K562 (cell line): ENCODE results near the gene RPL7A. TPM values are rescaled to one million over a fixed set of nuclear protein-coding genes. Genes with fewer than 3 reads are reported as not detected.

Experiments
- BRCA1 ChIP-seq, 2 experiments: fragments of 450-650 bp in 1 of 2; sonication (generic) in 1 of 2; formaldehyde crosslinking in 1 of 2; IDR thresholded peaks; 2 replicates each; pipeline versions ENCODE4 v1.5.0 to v1.6.1; 2017 to 2020; ENCODE audit warnings: mild to moderate bottlenecking in 1 of 2, missing genetic modification reagents in 1 of 2
- CBX8 ChIP-seq: fragments of 200-600 bp; sonication (generic); IDR thresholded peaks from 2 replicates; pipeline ENCODE4 v1.6.1; 2012; ENCODE audit warnings: borderline replicate concordance, mixed run types, low read depth, mild to moderate bottlenecking, moderate library complexity, mixed read lengths, low read length, control low read depth, inconsistent platforms; ENCODE audit not compliant: poor library complexity, severe bottlenecking; ENCODE audit errors: extremely low read depth
- CEBPB ChIP-seq: fragments of 450-650 bp; IDR thresholded peaks from 2 replicates; pipeline ENCODE4 v1.6.1; 2016; ENCODE audit warnings: missing genetic modification characterization, missing compliant biosample characterization
- CHCHD3 ChIP-seq: fragments of 250-450 bp; sonication (Bioruptor Pico); IDR thresholded peaks from 2 replicates; pipeline ENCODE4 v2.1.2; 2022; ENCODE audit warnings: mild to moderate bottlenecking
- CREB1 ChIP-seq, 2 experiments: sonication (generic) in 1 of 2; formaldehyde crosslinking in 1 of 2; IDR thresholded peaks; 2 replicates each; pipeline versions ENCODE4 v1.6.1 to v1.8.0; 2012 to 2022; ENCODE audit warnings: inconsistent platforms in 1 of 2, mild to moderate bottlenecking in 1 of 2, missing genetic modification reagents in 1 of 2, moderate library complexity in 1 of 2
- GABPA ChIP-seq: fragments of 200-800 bp; sonication (Bioruptor generic); conservative IDR thresholded peaks from 2 replicates; pipeline ENCODE4 v1.6.1; 2016; ENCODE audit warnings: low read depth, missing genetic modification characterization, missing compliant biosample characterization
- HMBOX1 ChIP-seq: sonication (generic); IDR thresholded peaks from 2 replicates; pipeline ENCODE4 v1.6.1; 2016
- HMG20A ChIP-seq: fragments of 450-650 bp; formaldehyde crosslinking; conservative IDR thresholded peaks from 2 replicates; pipeline ENCODE4 v1.4.0; 2020; ENCODE audit warnings: mild to moderate bottlenecking, mixed read lengths
- HNRNPLL ChIP-seq: fragments of 200-400 bp; formaldehyde crosslinking; IDR thresholded peaks from 2 replicates; pipeline ENCODE4 v1.6.1; 2017; ENCODE audit warnings: low read length, low read depth, mild to moderate bottlenecking; ENCODE audit not compliant: poor library complexity, severe bottlenecking
- ID3 ChIP-seq, 2 experiments: fragments of 250-450 bp in 1 of 2; fragments of 450-650 bp in 1 of 2; sonication (Bioruptor Pico) in 1 of 2; IDR thresholded peaks; 2 replicates each; pipeline versions ENCODE4 v1.6.1 to v1.8.0; 2016 to 2021; ENCODE audit warnings: mild to moderate bottlenecking in 2 of 2, moderate library complexity in 2 of 2, missing compliant biosample characterization in 1 of 2, missing genetic modification characterization in 1 of 2
- OTX1 ChIP-seq: fragments of 450-650 bp; formaldehyde crosslinking; IDR thresholded peaks from 2 replicates; pipeline ENCODE4 v1.4.0; 2022; ENCODE audit warnings: mild to moderate bottlenecking
- PTBP1 ChIP-seq: fragments of 200-400 bp; formaldehyde crosslinking; IDR thresholded peaks from 2 replicates; pipeline ENCODE4 v1.6.1; 2017; ENCODE audit warnings: low read depth, low read length
- PTTG1 ChIP-seq: fragments of 450-650 bp; IDR thresholded peaks from 2 replicates; pipeline ENCODE4 v1.6.1; 2016; ENCODE audit warnings: low read depth, mild to moderate bottlenecking, missing genetic modification characterization, missing compliant biosample characterization
- RREB1 ChIP-seq: fragments of 250-450 bp; sonication (Bioruptor Pico); IDR thresholded peaks from 2 replicates; pipeline ENCODE4 v1.4.0; 2020
- SPI1 ChIP-seq: IDR thresholded peaks from 2 replicates; pipeline ENCODE4 v1.6.1; 2011; ENCODE audit warnings: low read depth, low read length, control low read depth, borderline replicate concordance
- TARDBP ChIP-seq: fragments of 450-650 bp; IDR thresholded peaks from 2 replicates; pipeline ENCODE4 v1.6.1; 2016
- ZKSCAN8 ChIP-seq: fragments of 200-800 bp; sonication (Bioruptor generic); IDR thresholded peaks from 2 replicates; pipeline ENCODE4 v1.6.1; 2016; ENCODE audit warnings: missing genetic modification characterization, missing compliant biosample characterization
- ZNF175 ChIP-seq: fragments of 200-800 bp; sonication (Bioruptor generic); IDR thresholded peaks from 2 replicates; pipeline ENCODE4 v1.6.1; 2016; ENCODE audit warnings: low read depth, mild to moderate bottlenecking, missing genetic modification characterization, missing compliant biosample characterization
- ZNF655 ChIP-seq: fragments of 250-450 bp; sonication (Bioruptor Pico); IDR thresholded peaks from 2 replicates; pipeline ENCODE4 v1.5.0; 2021
- polyA plus RNA-seq, 8 experiments: library from polyadenylated mRNA; depleted of rRNA in 4 of 8; stranded (reverse) in 5 of 8; unstranded in 3 of 8; fragments of >200 nt; fragmentation: Nextera tagmentation in 2 of 8; fragmentation: Illumina TruSeq in 1 of 8; extraction: Ambion mirVana in 2 of 8; extraction: Trizol in 1 of 8; gene quantifications; 2 replicates each; pipeline versions ENCODE4 v1.2.1 to v1.2.3, GENCODE V29; 2011 to 2014; ENCODE audit warnings: inconsistent platforms in 1 of 8, missing spikeins in 1 of 8
- total RNA-seq, 7 experiments: library from RNA; depleted of rRNA in 6 of 7; stranded (reverse); fragments of >200 nt in 6 of 7; fragmentation: Illumina TruSeq in 2 of 7; extraction: Trizol in 2 of 7; gene quantifications; 2 replicates each; pipeline versions ENCODE4 v1.2.1 to v1.2.3, GENCODE V29; 2011 to 2021; ENCODE audit warnings: low replicate concordance in 1 of 7

Gene RPL7A
- total and polyA plus RNA-seq, 9 of the 15 experiments (the other 6 are each of a cell fraction or from before 2014, with no cell fraction given) = 1,935 to 3,760 (median 2,652) TPM

GRCh38 chr9:133356391-133357091, 8.5 kb downstream of the RPL7A start, which contains the start of the genes SURF1 and SURF2 (continued):
- TF ChIP-seq RREB1 = no peak
- no peak for TF ChIP-seq CHCHD3
- TF ChIP-seq HMBOX1 = no peak
- TF ChIP-seq HMG20A = no peak
- TF ChIP-seq ZNF175 (CRISPR knock-in tag) = no peak
- TF ChIP-seq CREB1 (IDR thresholded peaks at IDR 0.05) = peak; percentile 77
- peak; percentile 76 for TF ChIP-seq CREB1 (CRISPR knock-in tag; IDR thresholded peaks at IDR 0.05)
- TF ChIP-seq PTTG1 = no peak
- no peak for TF ChIP-seq TARDBP
- TF ChIP-seq HNRNPLL = no peak
- no peak for TF ChIP-seq CEBPB (tag)
- no peak for TF ChIP-seq ZKSCAN8 (CRISPR knock-in tag)
- TF ChIP-seq SPI1 = no peak
- no peak for TF ChIP-seq CBX8
- TF ChIP-seq ID3 (CRISPR knock-in tag; IDR thresholded peaks at IDR 0.05) = no peak
- TF ChIP-seq ID3 (tag; IDR thresholded peaks at IDR 0.05) = no peak
- peak; percentile 98 for TF ChIP-seq GABPA (tag)
- no peak for TF ChIP-seq PTBP1
- TF ChIP-seq BRCA1 (IDR thresholded peaks at IDR 0.05) = no peak
- TF ChIP-seq BRCA1 (CRISPR knock-in tag; IDR thresholded peaks at IDR 0.05) = no peak
- no peak for TF ChIP-seq ZNF655 (CRISPR knock-in tag)
- TF ChIP-seq OTX1 (CRISPR knock-in tag) = no peak
